GM19035 (cell line): ENCODE results near the gene KLK11.
"Not testable (repeated sequence)": the region's sequence is repeated elsewhere in the genome, so short reads cannot be mapped to it uniquely, and the experiment has no call there.

Experiments used
- ATAC-seq: cut with Tn5 transposase; IDR thresholded peaks from one replicate; pipeline ENCODE4 v1.9.1; 2021; ENCODE audit not compliant: unreplicated experiment

The KLK11 gene

GRCh38 chr19:51006406-51006805 is 20.0 kb downstream of the KLK11 start:
- ATAC-seq = no peak

GRCh38 chr19:51005248-51005647 is 21.2 kb downstream of the KLK11 start:
- no peak for ATAC-seq

- no peak for ATAC-seq
These were observed 23.1 kb downstream of the KLK11 start for GRCh38 chr19:51003316-51003715.

DNA sequence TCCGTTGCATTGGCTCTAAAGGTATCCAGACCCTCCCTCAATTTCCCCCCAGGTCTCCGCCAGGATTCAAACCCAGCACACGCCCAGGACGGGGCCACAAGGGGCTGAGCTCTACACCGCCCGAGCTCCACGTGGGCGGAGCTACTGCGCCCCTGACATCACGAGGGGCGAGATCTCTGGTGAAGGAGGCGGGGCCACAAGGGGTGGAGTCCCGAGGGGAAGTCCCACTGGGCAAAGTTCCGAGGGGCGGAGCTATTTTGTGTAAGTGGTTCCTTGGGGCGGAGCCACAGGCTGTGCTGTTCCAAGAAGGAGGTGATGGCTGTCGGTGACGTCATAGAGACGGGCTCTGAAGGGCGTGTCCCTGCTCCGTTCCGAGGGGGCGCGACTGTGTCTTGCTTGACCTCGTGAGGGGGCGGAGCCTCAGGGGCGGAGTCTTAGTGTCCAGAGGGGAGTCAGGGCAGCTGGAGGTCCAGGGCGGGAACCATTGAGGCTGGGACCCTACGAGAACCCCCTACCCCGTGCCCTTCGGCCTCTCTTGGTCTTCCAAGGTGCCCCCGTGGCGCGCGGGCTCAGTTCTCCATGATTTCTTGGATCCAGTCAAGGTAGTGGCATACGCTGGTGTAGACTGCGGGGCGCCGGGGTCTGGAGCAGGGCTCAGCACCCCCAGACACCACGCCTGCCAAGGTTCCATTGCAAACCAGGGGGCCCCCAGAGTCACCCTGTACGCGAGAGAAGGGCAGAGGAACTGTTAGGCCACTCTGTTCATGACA is 23.7 kb downstream of the KLK11 start:
- no peak for ATAC-seq

DNA sequence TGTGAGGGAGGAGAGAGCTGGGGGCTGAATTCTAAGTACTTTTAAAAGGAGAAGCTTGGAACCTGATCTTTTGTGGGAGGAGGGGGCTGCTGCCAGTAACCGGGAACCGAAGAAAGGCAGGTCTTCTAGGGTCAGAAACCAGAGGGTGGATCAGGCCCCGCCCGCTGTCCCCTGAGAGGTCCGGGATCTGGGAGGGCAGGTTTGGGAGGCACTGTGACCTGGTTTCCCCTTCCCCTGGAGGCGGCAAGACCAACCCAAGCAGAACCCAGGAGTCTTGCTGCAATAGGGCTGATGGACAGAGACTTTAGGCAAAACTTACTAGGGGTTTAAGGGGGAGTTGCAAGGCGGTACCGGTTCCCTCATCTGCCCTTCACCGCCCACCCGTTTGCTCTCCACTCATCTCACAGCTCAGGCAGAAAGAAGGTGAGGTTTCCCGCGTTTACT is 24.3 kb downstream of the KLK11 start:
- ATAC-seq = no peak

GRCh38 chr19:51001515-51001914 is 24.9 kb downstream of the KLK11 start, which contains the start of gene KLK8:
KLK8 (minus strand) TSS chr19:51001604; CDS start chr19:51001167, 437 bp downstream.
- ATAC-seq = no peak

GRCh38 chr19:51000981-51001380 is 25.4 kb downstream of the KLK11 start:
- no peak for ATAC-seq

DNA sequence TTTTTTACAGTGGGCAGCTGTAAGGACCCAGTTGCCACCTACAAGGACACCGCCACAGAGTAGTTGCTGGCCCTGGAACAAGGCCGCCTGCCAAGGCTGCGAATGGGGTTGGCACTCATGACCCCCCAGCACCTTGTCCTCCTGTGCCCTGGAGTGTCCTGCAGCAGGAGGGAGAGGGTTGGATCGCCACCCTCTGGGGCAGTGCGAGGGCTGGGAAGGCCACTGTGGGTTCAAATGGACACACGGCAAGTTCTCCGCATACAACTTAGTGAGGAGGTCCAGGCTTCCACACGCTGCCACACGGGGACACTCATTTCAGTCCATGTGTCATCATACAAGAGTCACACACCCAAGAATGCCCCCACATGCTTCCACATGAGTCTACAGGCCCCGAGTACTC is 26.0 kb downstream of the KLK11 start:
- no peak for ATAC-seq

- no peak for ATAC-seq
These were observed 27.7 kb downstream of the KLK11 start for GRCh38 chr19:50998686-50999085.

DNA sequence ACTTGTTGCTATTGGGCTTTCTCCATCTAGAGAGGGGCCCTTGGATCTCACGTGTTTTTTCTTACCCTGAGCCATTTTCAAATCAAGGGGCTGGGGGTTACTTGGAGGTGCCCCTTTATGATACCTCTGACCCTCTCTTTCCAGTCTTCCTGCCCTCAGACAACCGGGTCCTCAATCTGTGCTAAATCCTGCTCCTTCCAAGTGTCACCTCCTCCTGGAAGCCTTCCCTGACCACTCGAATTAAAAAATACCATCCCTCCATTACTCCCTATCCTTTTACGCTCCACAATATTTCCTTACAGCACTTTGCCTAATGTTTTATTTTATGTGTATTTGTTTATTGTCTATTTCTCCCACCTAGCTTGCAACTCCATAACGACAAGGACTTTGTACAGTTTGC is 28.4 kb downstream of the KLK11 start:
- no peak for ATAC-seq

DNA sequence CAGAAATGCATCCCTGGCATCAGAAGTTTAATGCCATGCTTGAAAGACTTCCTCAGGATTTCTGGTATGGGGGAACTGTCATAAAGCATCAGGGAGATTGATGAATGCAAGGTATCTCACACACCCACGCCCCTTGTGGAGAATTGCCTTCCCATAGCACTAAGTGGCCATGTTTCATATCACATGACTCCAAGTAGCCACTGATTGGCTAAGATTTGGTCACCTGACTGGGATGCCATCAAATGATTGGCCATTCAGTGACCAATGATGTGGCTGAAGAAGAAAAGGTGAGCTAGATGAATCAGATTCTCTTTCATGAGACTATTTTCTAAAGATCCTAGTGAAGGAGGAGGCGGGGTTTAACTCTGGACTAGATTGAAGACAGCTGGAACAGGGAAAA is 32.3 kb downstream of the KLK11 start:
- no peak for ATAC-seq

DNA sequence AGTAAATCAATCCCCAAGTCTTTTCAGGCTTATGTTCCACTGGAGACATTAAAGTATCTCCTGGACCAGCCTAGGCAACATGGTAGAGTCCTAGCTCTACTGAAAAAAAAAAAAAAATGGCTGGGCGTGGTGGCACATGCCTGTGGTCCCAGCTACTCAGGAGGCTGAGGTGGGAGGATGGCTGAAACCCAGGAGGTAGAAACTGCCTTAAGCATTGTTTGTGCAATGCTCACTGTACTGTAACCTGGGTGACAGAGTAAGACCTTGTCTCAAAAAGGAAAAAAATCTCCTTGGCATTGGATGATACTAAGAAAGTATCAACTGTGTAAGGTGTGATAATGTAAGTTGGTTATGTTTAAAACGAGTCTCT is 33.8 kb downstream of the KLK11 start:
- no peak for ATAC-seq

GRCh38 chr19:50984416-50984815 is 42.0 kb downstream of the KLK11 start:
- ATAC-seq = not testable (repeated sequence)

DNA sequence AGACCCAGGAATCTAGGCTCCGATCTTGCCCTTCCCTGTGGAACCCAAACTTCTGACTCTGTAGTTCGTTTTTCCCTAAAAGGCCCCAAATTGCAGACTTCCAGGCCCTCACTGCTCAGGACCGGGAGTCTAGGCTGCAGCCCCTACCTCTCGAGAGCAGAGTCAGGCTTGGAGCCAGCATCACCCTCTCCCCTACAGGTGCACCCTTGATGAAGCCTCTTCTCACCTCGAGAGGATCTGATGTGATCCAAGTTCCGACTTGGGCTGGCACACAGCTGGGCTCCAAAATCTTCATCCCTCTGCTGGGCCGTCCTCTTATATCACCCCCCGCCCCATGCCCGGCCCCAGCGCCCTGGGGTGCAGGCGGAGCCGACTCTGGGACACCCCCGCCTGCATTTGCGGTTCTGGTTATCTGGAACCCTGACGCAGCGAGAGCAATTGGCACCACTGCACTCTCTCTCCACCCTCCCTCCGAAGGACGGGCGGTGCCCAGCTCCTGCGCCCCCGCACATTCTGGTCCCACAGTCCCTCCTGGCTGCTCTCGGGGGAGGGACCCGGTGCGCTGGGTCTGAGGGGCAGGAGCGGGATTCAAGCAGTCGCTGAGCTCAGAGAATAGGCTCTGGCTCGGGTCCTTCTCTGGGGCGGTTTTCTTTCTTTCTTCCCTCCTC is 42.7 kb downstream of the KLK11 start, which contains the start of gene KLK7:
Gene KLK7 (minus strand): TSS at position 293 of the 668 bp plus-strand sequence. CDS start 1,518 bp downstream, outside the sequence.
- ATAC-seq = no peak

GRCh38 chr19:50982186-50982585 is 44.2 kb downstream of the KLK11 start:
- no peak for ATAC-seq

- ATAC-seq = no peak
These were observed 44.7 kb downstream of the KLK11 start for GRCh38 chr19:50981587-50982146.

- ATAC-seq = no peak
These were observed 46.2 kb downstream of the KLK11 start for GRCh38 chr19:50980208-50980607.

DNA sequence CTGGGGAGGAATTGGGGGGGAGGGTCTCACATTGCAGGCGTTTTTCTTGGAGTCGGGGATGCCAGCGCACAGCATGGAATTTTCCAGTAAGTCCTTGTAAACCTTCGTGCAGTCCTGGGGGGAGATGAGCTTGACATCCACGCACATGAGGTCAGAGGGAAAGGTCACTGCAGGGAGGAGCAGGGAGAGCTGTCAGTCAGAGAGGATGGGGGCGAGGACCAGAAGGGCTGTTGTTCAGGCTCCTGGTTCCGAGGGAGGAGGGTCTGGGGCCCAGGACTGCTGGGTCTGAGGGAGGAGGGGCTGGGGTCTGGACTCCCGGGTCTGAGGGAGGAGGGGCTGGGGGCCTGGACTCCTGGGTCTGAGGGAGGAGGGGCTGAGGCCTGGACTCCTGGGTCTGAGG is 46.7 kb downstream of the KLK11 start:
- ATAC-seq = no peak

DNA sequence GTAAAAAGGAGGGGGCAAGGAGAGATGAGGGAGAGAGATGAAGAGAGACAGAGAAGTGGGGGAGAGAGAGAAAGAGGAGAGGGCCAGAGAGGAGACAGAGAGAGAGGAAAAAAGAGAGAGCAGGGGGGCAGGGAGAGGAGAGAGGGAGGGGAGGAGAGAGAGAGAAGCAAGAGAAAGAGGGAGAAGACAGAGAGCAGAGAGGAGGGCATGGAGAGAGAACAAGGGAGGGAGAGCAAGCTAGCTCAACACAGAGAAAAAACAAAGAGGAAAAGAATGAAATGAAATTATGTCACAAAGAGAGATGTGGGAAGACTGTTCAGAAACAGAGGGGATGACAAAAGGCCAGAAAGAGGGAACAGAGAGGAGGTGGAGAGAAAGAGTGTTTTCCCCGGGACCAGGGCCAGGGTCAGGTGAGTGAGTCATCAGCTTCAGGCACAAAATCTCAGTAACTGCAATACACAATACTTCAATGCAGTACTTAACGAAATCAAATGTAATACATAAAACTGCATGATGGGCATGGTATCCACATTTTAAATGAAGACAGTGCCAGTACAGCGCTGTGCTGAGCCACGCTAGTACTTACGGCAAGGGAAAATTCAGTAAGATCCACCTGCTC is 47.5 kb downstream of the KLK11 start:
- ATAC-seq = no peak

DNA sequence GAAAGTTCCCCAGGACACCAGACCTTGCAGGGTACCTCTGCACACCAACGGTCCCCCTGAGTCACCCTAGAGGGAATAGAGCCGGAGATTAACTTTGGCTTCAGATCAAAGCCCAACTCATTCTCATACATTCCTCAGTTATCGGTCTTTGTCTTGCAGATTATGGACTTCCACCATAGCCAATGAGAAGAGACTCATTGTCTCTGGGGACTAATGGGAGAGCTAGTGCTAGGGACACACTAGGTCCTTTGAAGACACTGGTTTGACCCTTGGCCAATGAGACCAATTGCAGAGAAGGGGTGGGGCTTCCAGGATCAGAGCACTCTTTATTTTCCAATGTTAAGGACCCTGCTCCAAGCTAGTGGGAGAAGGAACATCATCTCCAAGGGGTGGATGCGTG is 48.8 kb downstream of the KLK11 start:
- no peak for ATAC-seq

- no peak for ATAC-seq
These were observed 50.6 kb downstream of the KLK11 start for GRCh38 chr19:50975766-50976165.
